Gastrocnemius medialis (tissue), 4 donors: ENCODE data around the gene MGME1. TPM values are rescaled to one million over a fixed set of nuclear protein-coding genes. Genes with fewer than 3 reads are reported as not detected.

ENCODE experiments used
- ATAC-seq, 2 donors: fragments of 150-250 bp; one replicate each; pipeline ENCODE4 v1.9.1; 2016
- DNase-seq, 2 donors: peaks; one replicate each; pipeline ENCODE4 v3.0.0-alpha.2; 2019
- H3K27ac ChIP-seq, 4 donors: fragments of 200-600 bp; sonication (generic); 1 replicate in 1 of 4; 2 replicates in 3 of 4; pipeline ENCODE4 v1.5.1; 2016 to 2018; ENCODE audit warnings: mild to moderate bottlenecking in 2 of 4, moderate library complexity in 1 of 4
- H3K27me3 ChIP-seq, 3 donors: fragments of 200-600 bp; sonication (generic) in 2 of 3; 1 replicate in 1 of 3; 2 replicates in 2 of 3; pipeline versions ENCODE4 v1.5.1 to v1.6.0; 2016 to 2019; ENCODE audit warnings: mild to moderate bottlenecking in 1 of 3, moderate library complexity in 1 of 3
- H3K36me3 ChIP-seq, 2 donors: fragments of 200-600 bp; sonication (generic) in 1 of 2; one replicate each; pipeline ENCODE4 v1.5.1; 2017 to 2018
- H3K4me1 ChIP-seq, 2 donors: fragments of 200-600 bp; sonication (generic) in 1 of 2; one replicate each; pipeline ENCODE4 v1.5.1; 2016 to 2017; ENCODE audit warnings: mild to moderate bottlenecking in 2 of 2
- H3K4me3 ChIP-seq, 4 donors: fragments of 200-600 bp; sonication (generic) in 3 of 4; 1 replicate in 1 of 4; 2 replicates in 3 of 4; pipeline ENCODE4 v1.5.1; 2016 to 2019; ENCODE audit warnings: mild to moderate bottlenecking in 2 of 4
- H3K9me3 ChIP-seq, 3 donors: fragments of 200-600 bp; sonication (generic) in 2 of 3; 1 replicate in 1 of 3; 2 replicates in 2 of 3; pipeline ENCODE4 v1.5.1; 2016 to 2019
- POLR2A ChIP-seq, 2 donors: fragments of 450-650 bp; IDR thresholded peaks; one replicate each; pipeline ENCODE4 v1.6.1; 2017; ENCODE audit warnings: antibody characterized with exemption in 2 of 2, mild to moderate bottlenecking in 2 of 2, moderate library complexity in 2 of 2
- in situ Hi-C, 4 donors: fragments of 200-750 bp; cut with MboI; loops; one replicate each; pipeline versions ENCODE4 v1.15.0 to v1.8.0; 2017; ENCODE audit warnings: low sequenced_read_pairs in 4 of 4
- intact Hi-C: fragments of 100-400 bp; cut with DNase I; formaldehyde crosslinking; loops from one replicate; pipeline ENCODE4 v1.15.1; 2023; ENCODE audit warnings: low total_unique reads
- total RNA-seq, 4 donors: library from RNA; depleted of rRNA; stranded (reverse); fragments of >200 nt; gene quantifications; one replicate each; pipeline versions ENCODE4 v1.1.0 to v1.2.3, GENCODE V29; 2016
- TF ChIP-seq, protein P1 (sequence below), 5 experiments: fragments of 450-650 bp in 3 of 5; fragments of 200-600 bp in 2 of 5; sonication (generic) in 2 of 5; IDR thresholded peaks in 4 of 5; conservative IDR thresholded peaks in 1 of 5; 1 replicate in 4 of 5; 2 replicates in 1 of 5; pipeline ENCODE4 v1.5.1; 2016 to 2019; ENCODE audit warnings: antibody characterized with exemption in 5 of 5, mild to moderate bottlenecking in 3 of 5, moderate library complexity in 3 of 5

The MGME1 gene
- total RNA-seq, 4 donors from 2014 or later = 5.2 to 9.1 (median 7.2) TPM

DNA sequence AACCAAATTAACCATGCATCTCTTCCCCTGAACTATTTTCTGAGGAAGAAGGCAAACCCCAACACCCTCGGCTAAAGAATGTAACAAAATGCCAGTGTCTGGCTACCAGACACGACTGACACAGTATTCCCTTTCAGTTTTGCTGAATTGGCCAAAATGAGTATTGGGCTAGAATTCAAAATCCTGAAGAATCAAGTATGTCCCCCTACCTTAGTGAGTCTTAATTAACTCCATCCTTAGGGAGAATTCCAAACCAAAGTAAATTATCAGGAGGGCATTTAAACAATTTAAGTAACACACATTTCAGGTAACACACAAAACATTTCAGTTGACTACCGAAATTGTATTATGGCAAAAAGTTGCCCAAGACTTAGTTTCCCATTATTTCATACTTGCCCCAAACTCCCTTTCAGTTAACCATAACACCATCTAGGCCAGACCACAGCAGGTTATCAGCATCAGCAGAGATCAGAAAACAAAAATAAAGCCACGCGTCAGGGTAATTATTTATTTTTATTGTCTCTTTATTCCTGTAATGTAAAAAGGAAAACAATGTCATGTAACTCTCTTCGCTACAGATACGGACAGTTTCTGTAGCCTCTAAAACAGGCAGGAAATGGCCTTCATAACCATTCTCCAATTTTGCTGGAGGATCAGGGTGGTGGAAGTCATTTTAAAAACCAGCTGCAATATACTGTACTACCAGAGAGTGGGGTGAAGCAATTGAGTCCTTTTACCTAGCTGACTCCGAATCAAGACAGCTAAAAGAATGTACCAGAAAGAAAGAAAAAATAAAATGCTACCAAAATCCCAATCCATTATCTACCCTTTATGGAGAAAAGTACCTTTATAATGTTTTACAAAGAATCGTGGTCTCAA is 2.1 kb upstream of the MGME1 start:
- no peaks in the 10 kb centered on the region for H3K36me3 ChIP-seq
- no peak for TF ChIP-seq POLR2A (IDR thresholded peaks at IDR 0.05)
- TF ChIP-seq, protein P1, sequence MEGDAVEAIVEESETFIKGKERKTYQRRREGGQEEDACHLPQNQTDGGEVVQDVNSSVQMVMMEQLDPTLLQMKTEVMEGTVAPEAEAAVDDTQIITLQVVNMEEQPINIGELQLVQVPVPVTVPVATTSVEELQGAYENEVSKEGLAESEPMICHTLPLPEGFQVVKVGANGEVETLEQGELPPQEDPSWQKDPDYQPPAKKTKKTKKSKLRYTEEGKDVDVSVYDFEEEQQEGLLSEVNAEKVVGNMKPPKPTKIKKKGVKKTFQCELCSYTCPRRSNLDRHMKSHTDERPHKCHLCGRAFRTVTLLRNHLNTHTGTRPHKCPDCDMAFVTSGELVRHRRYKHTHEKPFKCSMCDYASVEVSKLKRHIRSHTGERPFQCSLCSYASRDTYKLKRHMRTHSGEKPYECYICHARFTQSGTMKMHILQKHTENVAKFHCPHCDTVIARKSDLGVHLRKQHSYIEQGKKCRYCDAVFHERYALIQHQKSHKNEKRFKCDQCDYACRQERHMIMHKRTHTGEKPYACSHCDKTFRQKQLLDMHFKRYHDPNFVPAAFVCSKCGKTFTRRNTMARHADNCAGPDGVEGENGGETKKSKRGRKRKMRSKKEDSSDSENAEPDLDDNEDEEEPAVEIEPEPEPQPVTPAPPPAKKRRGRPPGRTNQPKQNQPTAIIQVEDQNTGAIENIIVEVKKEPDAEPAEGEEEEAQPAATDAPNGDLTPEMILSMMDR (IDR thresholded peaks at IDR 0.05 in 4 of 5, conservative IDR thresholded peaks at IDR 0.05 in 1 of 5) = no peak
- H3K4me3 ChIP-seq = peak overlapping the region; percentile 91 to 97 (median 94)
- DNase-seq (no peak), ATAC-seq (no peak)
- no peaks in the 10 kb centered on the region for H3K9me3 ChIP-seq
- H3K27me3 ChIP-seq = no peaks in the 10 kb centered on the region
- intact Hi-C loops = loop anchor here (5.0 to 10.0 kb wide), 3 partner anchors 171 to 498 kb away; partner anchors contain the start of genes DSTN, DZANK1, KAT14 and PET117
- H3K27ac ChIP-seq = peak overlapping the region; percentile 93 to 99 (median 96)
- in situ Hi-C loops = loop anchor here in 2 of 4 donors (25.0 kb wide), 2 partner anchors 171 to 546 kb away; partner anchors contain the start of genes KAT14 (in 1 of the 2), PET117 (in 1 of the 2) and SEC23B (in 1 of the 2)
- H3K4me1 ChIP-seq = peaks cover 66 to 75% of the 10 kb centered on the region in 2 donors

DNA sequence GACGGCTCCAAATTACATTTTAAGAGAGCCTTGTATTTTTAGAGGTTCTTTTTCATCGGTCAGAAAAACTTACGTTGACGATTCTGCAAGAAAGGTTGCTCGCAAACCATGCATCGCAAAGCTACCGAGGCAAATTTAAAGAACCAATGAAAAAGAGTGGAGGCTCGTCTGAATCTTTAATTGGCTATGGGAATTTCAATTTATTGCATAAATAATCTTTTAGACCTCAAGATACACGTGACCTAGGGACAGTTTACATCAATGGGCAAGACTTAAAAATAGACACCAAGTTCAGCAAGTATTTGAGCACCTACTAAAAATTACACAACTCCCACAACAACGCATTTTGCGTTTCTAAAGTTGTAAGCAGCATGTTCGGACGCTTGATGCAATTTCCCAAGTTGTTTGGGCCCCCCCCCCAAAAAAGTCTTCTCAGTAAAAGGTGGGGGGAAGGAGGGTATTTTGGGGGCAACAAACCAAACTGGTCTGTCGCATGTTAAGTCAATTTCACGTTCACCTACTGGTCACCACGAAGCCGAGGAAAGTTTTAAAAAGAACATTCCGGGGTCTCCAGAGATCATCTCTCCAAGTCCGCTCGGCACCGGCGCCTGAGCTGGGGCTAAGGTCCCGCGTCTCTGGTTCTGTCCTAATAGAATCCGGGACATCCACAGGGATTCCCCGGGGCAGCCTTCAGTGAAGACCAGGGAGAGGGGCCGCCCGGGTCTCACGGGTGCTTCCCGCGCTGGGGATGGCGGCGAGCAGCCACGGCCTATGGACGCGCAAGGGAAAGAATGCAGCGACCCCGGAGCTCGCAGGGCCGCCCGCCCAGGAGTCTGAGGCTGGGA is 1.1 kb upstream of the MGME1 start:
- no peaks in the 10 kb centered on the region for H3K27me3 ChIP-seq
- peaks cover 71 to 76% of the 10 kb centered on the region in 2 donors for H3K4me1 ChIP-seq
- no peaks in the 10 kb centered on the region for H3K36me3 ChIP-seq
- in situ Hi-C loops (loop anchor here in 2 of 4 donors (25.0 kb wide), 2 partner anchors 170 to 545 kb away; partner anchors contain the start of genes KAT14 (in 1 of the 2), PET117 (in 1 of the 2) and SEC23B (in 1 of the 2)), intact Hi-C loops (loop anchor here (2.0 to 10.0 kb wide), 5 partner anchors 170 to 539 kb away; partner anchors contain the start of genes DSTN, DZANK1, KAT14 and PET117)
- TF ChIP-seq, protein P1 (IDR thresholded peaks at IDR 0.05 in 4 of 5, conservative IDR thresholded peaks at IDR 0.05 in 1 of 5) = no peak
- no peak for TF ChIP-seq POLR2A (IDR thresholded peaks at IDR 0.05)
- ATAC-seq = peak; percentile 12 to 14
- H3K4me3 ChIP-seq = peak overlapping the region; percentile 91 to 97 (median 94)
- DNase-seq = no peak
- no peaks in the 10 kb centered on the region for H3K9me3 ChIP-seq
- H3K27ac ChIP-seq = peak overlapping the region; percentile 93 to 99 (median 96)

DNA sequence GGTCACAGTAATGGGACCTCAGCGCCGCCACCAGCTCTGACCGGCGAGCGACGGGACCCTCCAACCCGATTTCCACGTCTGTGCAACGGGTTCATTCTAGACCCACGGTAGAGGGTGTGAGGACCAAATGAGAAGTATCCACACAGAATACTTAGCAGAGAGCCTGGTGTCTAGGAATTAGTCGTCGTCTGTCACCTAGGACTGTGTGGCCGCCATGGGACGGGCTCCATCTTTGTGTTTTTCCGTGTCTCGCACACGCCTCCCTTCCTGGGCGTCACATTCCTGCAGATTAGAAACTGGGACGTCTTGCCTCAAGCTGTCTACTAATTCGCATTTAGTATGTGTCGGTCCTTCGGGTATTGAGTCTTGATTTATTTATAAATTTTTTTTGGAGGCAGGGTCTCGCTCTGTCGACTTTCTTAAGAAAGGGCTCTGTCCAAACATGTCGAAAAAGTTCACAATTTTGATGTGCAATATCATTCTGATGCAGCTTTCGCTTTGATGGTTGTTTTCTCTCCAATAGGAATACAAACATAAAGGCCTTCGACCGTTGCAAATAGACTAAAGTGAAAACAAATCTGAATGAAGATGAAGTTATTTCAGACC is 563 bp downstream of the MGME1 start:
- ATAC-seq (peak; percentile 19 to 40), DNase-seq (no peak)
- in situ Hi-C loops = loop anchor here in 2 of 4 donors (25.0 kb wide), 2 partner anchors 168 to 543 kb away; partner anchors contain the start of genes KAT14 (in 1 of the 2), PET117 (in 1 of the 2) and SEC23B (in 1 of the 2)
- no peaks in the 10 kb centered on the region for H3K9me3 ChIP-seq
- no peak for TF ChIP-seq POLR2A (IDR thresholded peaks at IDR 0.05)
- TF ChIP-seq, protein P1 (IDR thresholded peaks at IDR 0.05 in 4 of 5, conservative IDR thresholded peaks at IDR 0.05 in 1 of 5) = no peak
- peaks cover 70 to 71% of the 10 kb centered on the region in 2 donors for H3K4me1 ChIP-seq
- H3K36me3 ChIP-seq = no peaks in the 10 kb centered on the region
- intact Hi-C loops = loop anchor here (2.0 to 10.0 kb wide), 5 partner anchors 168 to 537 kb away; partner anchors contain the start of genes DSTN, DZANK1, KAT14 and PET117
- peak overlapping the region; percentile 93 to 99 (median 96) for H3K27ac ChIP-seq
- H3K27me3 ChIP-seq = no peaks in the 10 kb centered on the region
- peak overlapping the region; percentile 91 to 97 (median 94) for H3K4me3 ChIP-seq
